Stomach smooth muscle (tissue), 2 donors: Measurements from ENCODE around the gene RTBDN.
"Not testable (repeated sequence)": the region's sequence is repeated elsewhere in the genome, so short reads cannot be mapped to it uniquely, and the experiment has no call there.

Experiments used
- H3K27ac ChIP-seq: one replicate; pipeline ENCODE4 v1.7.0; 2013; ENCODE audit warnings: mild to moderate bottlenecking, low read length, inconsistent platforms
- H3K27me3 ChIP-seq, 2 donors: one replicate each; pipeline ENCODE4 v1.7.0; 2013; ENCODE audit warnings: low read length in 2 of 2; ENCODE audit not compliant: insufficient read depth in 2 of 2, control insufficient read depth in 1 of 2
- H3K36me3 ChIP-seq, 2 donors: one replicate each; pipeline ENCODE4 v1.7.0; 2013; ENCODE audit warnings: low read length in 2 of 2; ENCODE audit not compliant: control insufficient read depth in 2 of 2, insufficient read depth in 2 of 2
- H3K4me1 ChIP-seq: one replicate; pipeline ENCODE4 v1.7.0; 2013; ENCODE audit warnings: low read length; ENCODE audit not compliant: control insufficient read depth, insufficient read depth
- H3K4me3 ChIP-seq, 2 donors: one replicate each; pipeline ENCODE4 v1.7.0; 2013; ENCODE audit warnings: low read length in 2 of 2
- H3K9ac ChIP-seq, 2 donors: one replicate each; pipeline ENCODE4 v1.7.0; 2013; ENCODE audit warnings: low read length in 2 of 2, mild to moderate bottlenecking in 1 of 2
- H3K9me3 ChIP-seq, 2 donors: one replicate each; pipeline ENCODE4 v1.7.0; 2013; ENCODE audit warnings: low read length in 2 of 2; ENCODE audit not compliant: control insufficient read depth in 2 of 2
- donor health status: healthy.
- donor health status: Pancreatic carcinoma.

The RTBDN gene

DNA sequence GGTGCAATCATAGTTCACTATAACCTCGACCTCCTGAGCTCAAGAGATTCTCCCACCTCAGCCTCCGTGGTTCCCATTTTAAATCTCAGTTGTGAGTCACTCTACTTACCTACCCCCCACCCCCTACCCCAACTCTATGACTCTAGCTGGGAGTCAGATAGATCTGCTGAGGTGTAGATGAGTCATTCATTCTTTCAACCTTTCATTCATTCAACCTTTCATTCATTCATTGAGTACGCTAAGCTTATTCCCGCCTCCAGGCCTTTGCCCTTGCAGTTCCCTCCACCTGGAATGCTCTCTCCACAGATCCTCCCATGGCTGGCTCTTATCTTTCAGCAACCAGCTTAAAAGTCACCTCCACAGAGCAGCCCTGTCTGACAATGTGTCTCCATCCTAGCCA is 2.8 kb upstream of the RTBDN start:
- H3K27ac ChIP-seq: no peak overlapping the region
- H3K27me3 ChIP-seq: peaks cover 78 to 91% of the 10 kb centered on the region in 2 donors
- no peak overlapping the region for H3K4me3 ChIP-seq
- no peak overlapping the region for H3K9ac ChIP-seq
- H3K36me3 ChIP-seq: no peaks in the 10 kb centered on the region
- peaks cover 25% of the 10 kb centered on the region for H3K4me1 ChIP-seq
- no peaks in the 10 kb centered on the region for H3K9me3 ChIP-seq

DNA sequence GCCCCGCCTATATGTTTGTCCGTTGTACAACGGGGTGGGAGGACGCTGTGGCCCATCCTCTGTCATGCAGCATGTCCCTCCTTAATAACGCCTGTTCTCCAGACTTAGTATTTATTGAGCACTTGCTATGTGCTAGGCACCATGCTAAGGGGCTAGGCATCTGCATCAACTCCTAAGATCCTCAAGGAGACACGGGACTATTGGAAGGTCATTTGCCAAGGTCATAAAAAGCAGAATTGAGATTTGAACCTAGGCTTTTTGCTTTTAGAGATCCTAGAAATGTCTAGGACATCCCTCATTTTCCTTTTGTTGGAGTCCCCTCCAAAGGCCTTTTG is 2.1 kb upstream of the RTBDN start:
- no peaks in the 10 kb centered on the region for H3K9me3 ChIP-seq
- H3K4me3 ChIP-seq: no peak overlapping the region
- H3K36me3 ChIP-seq: no peaks in the 10 kb centered on the region
- H3K27me3 ChIP-seq: peaks cover 79 to 92% of the 10 kb centered on the region in 2 donors
- H3K9ac ChIP-seq: no peak overlapping the region
- no peak overlapping the region for H3K27ac ChIP-seq
- peaks cover 25% of the 10 kb centered on the region for H3K4me1 ChIP-seq

DNA sequence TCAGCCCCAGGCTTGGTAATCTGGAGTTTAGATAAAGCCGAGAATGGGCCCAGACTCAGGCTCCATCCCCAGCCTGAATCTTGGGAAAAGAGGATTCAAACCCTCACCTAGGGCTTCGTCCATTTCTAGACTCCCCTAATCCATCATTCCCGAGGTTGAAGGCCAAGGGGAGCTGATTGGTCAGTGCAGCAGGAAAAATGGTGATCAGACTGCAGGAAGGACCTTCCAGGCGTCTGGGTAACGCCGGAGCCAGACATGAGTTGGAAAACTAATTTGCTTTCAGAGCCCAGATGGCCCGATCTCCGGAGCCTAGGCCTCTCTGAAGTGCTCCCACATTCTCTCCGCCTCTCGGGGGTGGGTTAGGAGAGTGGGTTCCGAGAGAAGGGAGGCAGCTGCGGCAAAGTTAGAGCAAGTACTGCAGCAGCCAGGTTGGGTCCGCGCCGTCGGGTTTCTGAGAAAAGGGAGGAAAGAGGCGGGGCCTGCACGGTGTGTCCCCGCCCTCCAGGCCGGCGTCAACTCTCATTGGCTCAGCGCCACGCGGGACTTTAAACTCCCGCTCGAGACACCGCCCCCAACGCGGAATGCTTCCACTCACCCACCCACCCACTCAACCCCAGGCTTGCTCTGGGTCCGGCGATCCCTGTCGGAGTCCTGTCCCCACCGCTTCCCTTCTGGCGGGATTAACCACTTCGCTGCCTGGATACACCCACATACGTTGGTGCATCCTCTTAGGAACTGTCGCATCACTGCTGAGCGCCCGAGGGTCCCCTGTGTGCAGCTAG is 788 bp upstream of the RTBDN start:
- Histone ChIP-seq H3K4me1 (peaks cover 19% of the 10 kb centered on the region), H3K36me3 (no peaks in the 10 kb centered on the region), H3K27me3 (peaks cover 79 to 91% of the 10 kb centered on the region in 2 donors), H3K4me3 (no peak overlapping the region), H3K27ac (no peak overlapping the region), H3K9ac (no peak overlapping the region), H3K9me3 (no peaks in the 10 kb centered on the region)

DNA sequence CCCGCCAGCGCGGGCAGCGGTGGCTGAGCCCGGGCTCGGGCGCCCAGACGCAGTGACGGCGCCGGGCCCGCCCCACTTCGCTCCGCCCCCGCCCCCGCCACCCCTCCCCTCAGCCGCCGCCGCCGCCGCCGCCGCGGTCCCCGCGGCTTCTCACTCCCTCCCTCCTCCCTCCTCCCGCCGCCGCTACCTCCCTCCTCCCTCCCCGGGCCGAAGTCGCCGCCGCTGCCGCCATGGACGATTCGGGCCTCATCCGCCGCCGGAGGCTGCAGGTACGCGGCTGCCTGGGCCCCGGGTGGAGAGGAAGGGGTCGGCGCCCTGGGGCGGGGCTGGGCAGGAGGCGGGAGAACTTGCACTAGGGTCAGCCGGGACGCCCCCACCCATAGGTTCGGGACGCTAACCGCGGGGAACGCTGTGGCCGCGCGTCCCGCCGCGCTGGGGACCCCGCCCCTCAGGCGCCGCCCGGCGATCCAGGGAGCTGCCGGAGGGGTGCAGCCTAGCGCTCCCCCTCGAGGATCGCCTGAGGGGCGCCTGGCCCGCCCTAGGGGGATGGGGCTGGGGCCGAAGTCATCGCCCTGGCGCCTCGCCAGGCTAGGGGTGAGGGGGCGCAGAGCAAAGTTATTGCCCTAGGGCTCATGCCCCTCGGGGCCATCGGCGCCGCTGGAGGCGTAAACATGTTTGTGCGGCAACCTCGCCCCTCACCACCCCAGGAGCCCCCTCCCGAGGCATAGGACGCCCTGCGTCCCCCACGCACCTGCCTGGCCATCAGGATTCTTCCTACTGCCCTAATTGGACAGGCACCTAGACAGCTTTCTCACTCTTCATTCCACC is 427 bp downstream of the RTBDN start:
- no peaks in the 10 kb centered on the region for H3K9me3 ChIP-seq
- H3K36me3 ChIP-seq: no peaks in the 10 kb centered on the region
- H3K27me3 ChIP-seq: peaks cover 76 to 90% of the 10 kb centered on the region in 2 donors
- H3K9ac ChIP-seq: no peak overlapping the region
- H3K27ac ChIP-seq: no peak overlapping the region
- H3K4me1 ChIP-seq: peaks cover 19% of the 10 kb centered on the region
- H3K4me3 ChIP-seq: peak overlapping the region in 1 of 2 donors; percentile 44

DNA sequence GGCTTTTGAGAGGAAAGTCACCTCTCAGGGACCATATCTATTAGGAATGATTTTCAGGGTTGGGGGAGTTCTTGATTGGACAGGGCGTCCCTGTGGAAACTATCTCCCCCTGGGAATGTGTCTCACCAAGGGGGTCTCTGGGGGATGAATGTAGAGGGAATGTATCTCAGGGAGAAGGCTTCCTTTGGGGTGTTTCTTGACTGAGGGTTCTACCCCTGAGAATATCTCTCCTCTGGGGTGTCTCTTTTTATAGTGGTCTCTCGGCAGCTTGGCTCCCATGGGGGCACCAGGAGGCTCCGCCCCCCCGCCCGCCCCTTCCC is 1.0 kb downstream of the RTBDN start:
- Histone ChIP-seq H3K36me3 (no peaks in the 10 kb centered on the region), H3K27me3 (peaks cover 80 to 90% of the 10 kb centered on the region in 2 donors), H3K4me3 (peak overlapping the region in 1 of 2 donors; percentile 8), H3K9me3 (no peaks in the 10 kb centered on the region), H3K27ac (no peak overlapping the region), H3K4me1 (peaks cover 19% of the 10 kb centered on the region), H3K9ac (no peak overlapping the region)

DNA sequence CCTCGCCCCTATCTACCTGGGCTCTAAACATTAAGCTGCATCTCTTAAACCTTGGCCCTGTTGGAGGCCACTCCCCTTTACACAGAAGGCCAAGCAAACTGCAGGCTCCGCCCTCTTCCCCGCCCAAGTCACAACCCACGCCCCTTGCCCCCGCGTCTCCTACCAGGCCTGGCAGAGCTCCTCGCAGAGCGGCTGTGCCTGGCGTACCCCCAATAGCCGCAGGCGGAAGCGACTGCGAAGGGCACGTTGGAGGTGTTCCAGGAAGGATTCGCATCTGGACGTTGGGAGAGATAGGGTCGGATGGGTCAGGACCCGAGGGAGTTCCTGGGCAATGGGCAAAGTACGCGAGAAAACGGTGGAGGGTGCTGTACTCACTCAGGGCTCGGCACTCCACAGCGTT is 5.9 kb downstream of the RTBDN start:
- Histone ChIP-seq H3K4me1 (peaks cover 8% of the 10 kb centered on the region), H3K4me3 (no peak overlapping the region), H3K9ac (no peak overlapping the region), H3K36me3 (no peaks in the 10 kb centered on the region), H3K27ac (no peak overlapping the region), H3K9me3 (no peaks in the 10 kb centered on the region), H3K27me3 (peaks cover 68 to 69% of the 10 kb centered on the region in 2 donors)

DNA sequence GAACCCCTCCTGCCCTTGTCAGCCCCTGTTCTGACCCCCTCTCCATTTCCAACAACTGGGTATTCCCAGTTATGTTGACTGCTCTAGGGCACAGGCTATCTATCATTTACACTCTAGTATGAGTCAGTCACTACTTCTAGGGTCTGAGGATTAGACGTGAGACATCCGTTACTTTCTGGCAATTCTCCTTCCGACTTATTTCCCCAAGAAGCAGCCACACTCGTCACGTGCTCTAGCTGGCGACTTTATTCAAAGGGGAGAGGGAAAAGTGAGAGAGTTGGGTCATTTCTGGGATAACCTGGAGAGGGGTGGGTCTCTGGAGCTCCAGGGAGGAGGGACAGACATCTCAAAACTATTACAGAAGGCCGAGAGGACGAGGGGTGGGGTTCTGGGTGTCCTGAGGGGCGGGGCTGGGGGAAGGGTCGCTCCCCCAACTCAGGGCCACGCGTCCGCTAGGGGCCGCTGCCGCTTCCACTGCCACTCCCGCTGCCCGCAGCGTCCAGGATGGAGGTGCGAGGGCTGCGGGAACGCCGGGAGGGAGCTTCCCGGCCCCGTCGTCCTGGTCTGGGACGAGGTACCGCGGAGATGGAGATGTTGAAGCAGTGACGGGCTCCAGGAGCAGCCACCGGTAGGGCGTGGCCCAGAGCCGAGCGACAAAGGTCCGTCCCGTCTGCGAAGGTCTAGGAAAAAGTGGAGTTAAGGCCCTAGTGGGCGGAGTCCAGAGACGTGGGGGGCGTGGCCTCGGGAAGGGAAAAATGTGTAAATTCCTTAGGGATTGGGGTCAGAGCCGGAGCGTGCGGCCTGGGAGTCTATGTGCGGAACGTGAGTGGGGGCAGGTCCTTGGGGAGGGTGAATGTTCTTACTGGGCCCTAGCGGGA is 8.9 kb downstream of the RTBDN start:
- Histone ChIP-seq H3K4me1 (no peaks in the 10 kb centered on the region), H3K4me3 (no peak overlapping the region), H3K9me3 (peaks cover 0 to 3% of the 10 kb centered on the region in 2 donors), H3K27ac (no peak overlapping the region), H3K27me3 (peaks cover 39 to 40% of the 10 kb centered on the region in 2 donors), H3K36me3 (no peaks in the 10 kb centered on the region), H3K9ac (no peak overlapping the region)

DNA sequence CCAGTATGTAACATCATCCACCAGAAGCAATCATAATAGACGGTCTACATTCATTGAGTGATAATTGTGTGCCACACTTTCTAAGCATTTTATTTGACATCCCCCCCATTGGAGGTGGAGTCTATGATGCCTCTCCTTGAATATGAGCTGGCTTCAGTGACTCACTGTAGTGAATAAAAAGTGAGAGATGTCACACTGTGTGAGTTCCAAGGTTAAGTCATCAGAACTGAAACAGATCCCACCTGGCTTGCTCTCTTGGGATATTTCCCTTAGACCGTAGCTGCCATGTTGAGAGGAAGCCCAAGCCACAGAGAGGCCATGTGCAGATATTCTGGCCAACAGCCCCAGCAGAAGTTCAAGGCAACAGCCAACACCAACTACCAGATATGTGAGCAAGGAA is 12.6 kb downstream of the RTBDN start:
- H3K9me3 ChIP-seq: peaks cover 0 to 3% of the 10 kb centered on the region in 2 donors
- no peaks in the 10 kb centered on the region for H3K4me1 ChIP-seq
- no peaks in the 10 kb centered on the region for H3K36me3 ChIP-seq
- no peak overlapping the region for H3K27ac ChIP-seq
- H3K4me3 ChIP-seq: no peak overlapping the region
- H3K27me3 ChIP-seq: peaks cover 17 to 18% of the 10 kb centered on the region in 2 donors
- no peak overlapping the region for H3K9ac ChIP-seq

DNA sequence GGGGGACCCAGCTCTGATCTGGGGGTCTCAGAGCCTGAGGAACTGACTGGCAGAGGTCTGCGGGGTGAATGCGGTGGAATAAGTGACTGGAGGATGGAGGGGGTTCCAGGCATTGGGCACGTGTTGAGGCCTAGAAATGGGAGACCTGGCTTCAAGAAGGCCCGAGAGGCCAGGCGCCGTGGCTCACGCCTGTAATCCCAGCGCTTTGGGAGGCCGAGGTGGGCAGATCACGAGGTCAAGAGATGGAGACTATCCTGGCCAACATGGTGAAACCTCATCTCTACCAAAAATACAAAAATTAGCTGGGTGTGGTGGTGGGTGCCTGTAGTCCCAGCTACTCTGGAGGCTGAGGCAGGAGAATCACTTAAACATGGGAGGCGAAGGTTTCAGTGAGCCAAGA is 16.6 kb downstream of the RTBDN start:
- H3K9me3 ChIP-seq, H3K4me3 ChIP-seq, H3K4me1 ChIP-seq: not testable (repeated sequence)

DNA sequence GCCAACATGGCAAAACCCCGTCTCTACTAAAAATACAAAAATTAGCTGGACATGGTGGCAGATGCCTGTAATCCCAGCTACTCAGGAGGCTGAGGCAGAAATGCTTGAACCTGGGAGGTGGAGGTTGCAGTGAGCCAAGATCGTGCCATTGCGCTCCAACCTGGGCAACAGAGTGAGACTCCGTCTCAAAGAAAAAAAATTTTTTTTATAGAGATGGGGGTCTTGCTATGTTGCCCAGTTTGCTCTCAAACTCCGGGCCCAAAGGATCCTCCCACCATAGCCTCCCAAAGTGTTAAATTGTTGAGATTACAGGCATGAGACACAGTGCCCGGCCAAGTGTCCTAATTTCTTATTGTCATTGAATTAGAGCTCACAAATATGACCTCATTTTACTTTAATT is 17.2 kb downstream of the RTBDN start:
- not testable (repeated sequence) for H3K27ac ChIP-seq, H3K4me3 ChIP-seq, H3K36me3 ChIP-seq, H3K9me3 ChIP-seq, H3K4me1 ChIP-seq, H3K27me3 ChIP-seq, H3K9ac ChIP-seq

More for the DNA sequence above, 16.6 kb downstream of the RTBDN start:
- not testable (repeated sequence) for H3K9ac ChIP-seq, H3K36me3 ChIP-seq, H3K27me3 ChIP-seq, H3K27ac ChIP-seq
